H1 (cell line): ENCODE measurements around the gene NGFR. TPM values are rescaled to one million over a fixed set of nuclear protein-coding genes. Genes with fewer than 3 reads are reported as not detected.

ENCODE experiments used
- CTCF ChIA-PET: fragments of 300-600 bp; sonication (Branson Sonifier 250); formaldehyde crosslinking; loops from one replicate; lab custom pipeline; 2021; ENCODE audit not compliant: partially characterized antibody; lab: Charles Lee
- POLR2A ChIA-PET: fragments of 300-600 bp; sonication (Branson Sonifier 250); formaldehyde crosslinking; loops from one replicate; lab custom pipeline; 2021; ENCODE audit warnings: inconsistent platforms; ENCODE audit not compliant: partially characterized antibody; lab: Charles Lee
- DNase-seq, 2 experiments: peaks; one replicate each; pipeline versions ENCODE4 v3.0.0 to v3.0.0-alpha.2; 2010 to 2022; ENCODE audit warnings: low spot score in 2 of 2, low read depth in 1 of 2, mixed read lengths in 1 of 2
- FAIRE-seq: peaks from 2 replicates; lab custom pipeline; 2011; peaks lifted over from hg19 to GRCh38; lab: Jason Lieb, UNC
- H2AFZ ChIP-seq: 2 replicates; pipeline ENCODE4 v1.8.1; 2012; ENCODE audit warnings: low read length, inconsistent platforms
- H2AK5ac ChIP-seq: 2 replicates; pipeline ENCODE4 v1.6.1; 2013; ENCODE audit warnings: low read depth, low read length
- H2BK120ac ChIP-seq: replicated peaks from 2 replicates; pipeline ENCODE3; 2013; ENCODE audit warnings: low read depth, low read length, inconsistent platforms
- H2BK12ac ChIP-seq: 2 replicates; pipeline ENCODE4 v1.6.1; 2013; ENCODE audit warnings: low read depth, low read length
- H2BK15ac ChIP-seq: 2 replicates; pipeline ENCODE4 v1.6.1; 2013; ENCODE audit warnings: low read length
- H2BK20ac ChIP-seq: 2 replicates; pipeline ENCODE4 v1.6.1; 2013; ENCODE audit warnings: low read length
- H2BK5ac ChIP-seq: 2 replicates; pipeline ENCODE4 v1.6.1; 2013; ENCODE audit warnings: low read depth, low read length
- H3K14ac ChIP-seq: 2 replicates; pipeline ENCODE4 v1.6.1; 2013; ENCODE audit warnings: inconsistent platforms; ENCODE audit not compliant: insufficient read length
- H3K18ac ChIP-seq: 2 replicates; pipeline ENCODE4 v1.6.1; 2013; ENCODE audit warnings: low read length; ENCODE audit errors: extremely low read depth
- H3K23ac ChIP-seq: 2 replicates; pipeline ENCODE4 v1.6.1; 2013; ENCODE audit warnings: inconsistent platforms; ENCODE audit not compliant: insufficient read length
- H3K23me2 ChIP-seq: 2 replicates; pipeline ENCODE4 v1.6.1; 2013; ENCODE audit warnings: low read depth, low read length
- H3K27ac ChIP-seq: 2 replicates; pipeline ENCODE4 v1.6.1; 2011; ENCODE audit warnings: low read depth, low read length, inconsistent platforms
- H3K27me3 ChIP-seq, 4 experiments: replicated peaks in 1 of 4; 1 replicate in 1 of 4; 2 replicates in 3 of 4; pipeline versions ENCODE4 v1.6.1 to v1.8.1; 2011 to 2013; ENCODE audit warnings: low read length in 3 of 4, mild to moderate bottlenecking in 3 of 4, inconsistent platforms in 2 of 4, mixed read lengths in 2 of 4, moderate library complexity in 1 of 4; ENCODE audit not compliant: control insufficient read depth in 3 of 4, insufficient read depth in 3 of 4; ENCODE audit errors: extremely low read depth in 1 of 4
- H3K36me3 ChIP-seq, 4 experiments: 2 replicates each; pipeline versions ENCODE4 v1.6.1 to v1.8.1; 2011 to 2013; ENCODE audit warnings: mild to moderate bottlenecking in 4 of 4, low read length in 3 of 4, moderate library complexity in 2 of 4, control low read depth in 1 of 4, inconsistent platforms in 1 of 4; ENCODE audit not compliant: insufficient read depth in 4 of 4, control insufficient read depth in 2 of 4
- H3K4ac ChIP-seq: replicated peaks from 2 replicates; pipeline ENCODE3; 2013; ENCODE audit warnings: low read length, low read depth, mixed read lengths, inconsistent platforms; ENCODE audit not compliant: insufficient read length
- H3K4me1 ChIP-seq, 4 experiments: replicated peaks in 1 of 4; 1 replicate in 1 of 4; 2 replicates in 3 of 4; pipeline versions ENCODE4 v1.6.1 to v1.8.1; 2011 to 2013; ENCODE audit warnings: low read length in 3 of 4, inconsistent platforms in 2 of 4, mixed read lengths in 1 of 4; ENCODE audit not compliant: insufficient read depth in 4 of 4, control insufficient read depth in 3 of 4
- H3K4me2 ChIP-seq, 2 experiments: 2 replicates each; pipeline versions ENCODE4 v1.6.1 to v1.8.1; 2011 to 2013; ENCODE audit warnings: low read depth in 2 of 2, low read length in 2 of 2, control low read depth in 1 of 2, inconsistent platforms in 1 of 2, mild to moderate bottlenecking in 1 of 2; ENCODE audit not compliant: insufficient read depth in 1 of 2
- H3K4me3 ChIP-seq, 4 experiments: fragments of 200-600, 300-600 bp in 1 of 4; sonication (generic), shearing (Covaris generic), sonication (Bioruptor Twin) in 1 of 4; 2 replicates each; pipeline versions ENCODE4 v1.5.1 to v1.8.1; 2011 to 2016; ENCODE audit warnings: low read length in 4 of 4, low read depth in 3 of 4, control low read depth in 2 of 4, inconsistent platforms in 2 of 4, mild to moderate bottlenecking in 2 of 4, mixed read lengths in 1 of 4, moderate library complexity in 1 of 4; ENCODE audit not compliant: insufficient read depth in 2 of 4; ENCODE audit errors: extremely low read depth in 1 of 4
- H3K56ac ChIP-seq: replicated peaks from 2 replicates; pipeline ENCODE3; 2013; ENCODE audit warnings: low read depth, mild to moderate bottlenecking, mixed read lengths, low read length, inconsistent platforms; ENCODE audit not compliant: insufficient read length
- H3K79me1 ChIP-seq: 2 replicates; pipeline ENCODE4 v1.6.1; 2013; ENCODE audit warnings: low read depth, low read length, control low read depth
- H3K79me2 ChIP-seq, 2 experiments: 2 replicates each; pipeline versions ENCODE4 v1.6.1 to v1.8.1; 2012 to 2013; ENCODE audit warnings: low read length in 2 of 2, mild to moderate bottlenecking in 2 of 2, inconsistent platforms in 1 of 2; ENCODE audit not compliant: insufficient read depth in 2 of 2, control insufficient read depth in 1 of 2
- H3K9ac ChIP-seq, 4 experiments: replicated peaks in 1 of 4; 1 replicate in 1 of 4; 2 replicates in 3 of 4; pipeline versions ENCODE4 v1.6.1 to v1.8.1; 2011 to 2013; ENCODE audit warnings: low read depth in 3 of 4, low read length in 3 of 4, control low read depth in 2 of 4, mild to moderate bottlenecking in 2 of 4, moderate library complexity in 2 of 4, inconsistent platforms in 1 of 4; ENCODE audit errors: extremely low read depth in 1 of 4
- H3K9me3 ChIP-seq, 2 experiments: 2 replicates each; pipeline versions ENCODE4 v1.6.1 to v1.8.1; 2012 to 2013; ENCODE audit warnings: mild to moderate bottlenecking in 2 of 2, moderate library complexity in 2 of 2, control low read depth in 1 of 2, inconsistent platforms in 1 of 2, low read depth in 1 of 2, low read length in 1 of 2, mixed read lengths in 1 of 2; ENCODE audit not compliant: insufficient read depth in 2 of 2
- H4K20me1 ChIP-seq, 2 experiments: replicated peaks in 1 of 2; 2 replicates each; pipeline versions ENCODE3 to v1.8.1; 2011 to 2013; ENCODE audit warnings: inconsistent platforms in 2 of 2, low read length in 2 of 2, mild to moderate bottlenecking in 1 of 2; ENCODE audit not compliant: insufficient read depth in 2 of 2, control insufficient read depth in 1 of 2
- H4K5ac ChIP-seq: 2 replicates; pipeline ENCODE4 v1.6.1; 2013; ENCODE audit warnings: low read length, low read depth, mixed read lengths, inconsistent platforms; ENCODE audit not compliant: insufficient read length
- H4K8ac ChIP-seq: 2 replicates; pipeline ENCODE4 v1.8.0; 2013; ENCODE audit warnings: mild to moderate bottlenecking, moderate library complexity, low read length, inconsistent platforms; ENCODE audit not compliant: insufficient read depth; ENCODE audit errors: extremely low read depth
- H4K91ac ChIP-seq: replicated peaks from 2 replicates; pipeline ENCODE3; 2013; ENCODE audit warnings: low read length, mixed read lengths, inconsistent platforms; ENCODE audit not compliant: insufficient read length
- KDM1A ChIP-seq: fragments of 200-600, 300-600 bp; sonication (generic); IDR thresholded peaks from 2 replicates; pipeline ENCODE4 v1.7.1; 2016; ENCODE audit warnings: mild to moderate bottlenecking, low read length, borderline replicate concordance
- POLR2AphosphoS5 ChIP-seq: IDR thresholded peaks from 2 replicates; pipeline ENCODE4 v1.6.1; 2011; ENCODE audit warnings: low read depth, low read length
- TAF7 ChIP-seq: optimal IDR thresholded peaks from 2 replicates; pipeline ENCODE3; 2011; ENCODE audit warnings: low read depth, mild to moderate bottlenecking, inconsistent platforms, low read length, moderate library complexity, borderline replicate concordance
- WGBS, 2 experiments: shearing (Covaris generic) in 1 of 2; methylation state at CpG; one replicate each; pipeline versions ENCODE4 v1.1.6 to v1.1.7; 2013 to 2015; ENCODE audit warnings: low lambda C conversion rate in 2 of 2, mixed read lengths in 2 of 2, inconsistent platforms in 1 of 2, low coverage in 1 of 2, missing lambda C conversion rate in 1 of 2; ENCODE audit not compliant: insufficient replicate concordance in 2 of 2, insufficient coverage in 1 of 2, insufficient read length in 1 of 2; ENCODE audit errors: extremely low coverage in 1 of 2, missing lambda C conversion rate in 1 of 2; 5-methylcytosine and 5-hydroxymethylcytosine counted together
- polyA plus RNA-seq, 7 experiments: library from polyadenylated mRNA; depleted of rRNA in 3 of 7; stranded (reverse) in 5 of 7; unstranded in 2 of 7; fragments of >200 nt in 5 of 7; fragments of 200-250 nt in 2 of 7; gene quantifications; 1 replicate in 5 of 7; 2 replicates in 1 of 7; 4 replicates in 1 of 7; pipeline versions ENCODE4 v1.2.1 to v1.2.3, GENCODE V29; 2011 to 2013; ENCODE audit warnings: missing spikeins in 2 of 7, mixed read lengths in 2 of 7
- total RNA-seq: library from RNA; stranded (reverse); fragmentation: NEBNext Ultra II Directional; extraction: Animal tissue kit (Norgen Biotek cat#: 25700); gene quantifications from 2 replicates; pipeline ENCODE4 v1.2.1, GENCODE V29; 2021

Gene NGFR
- total and polyA plus RNA-seq, 2 of the 8 experiments (the other 6 are each of a cell fraction or from before 2014, with no cell fraction given) = 8.1 to 10.3 TPM

- CTCF ChIA-PET = interaction anchor here (0.9 to 15.4 kb wide), 6 partner anchors 6 to 69 kb away, joined by 3 to 210 read pairs (median 104); partner anchors contain the start of gene NGFR
Observed at GRCh38 chr17:49504369-49504768, 9.3 kb downstream of the NGFR start.

More at GRCh38 chr17:49504369-49504768, 9.3 kb downstream of the NGFR start:
- Histone ChIP-seq H3K27me3 (peaks cover 0 to 2% (median 0%) of the 10 kb centered on the region in 4 experiments; a peak in 2 of 7 replicates), H4K8ac (no peak overlapping the region), H3K4me3 (no peak overlapping the region), H3K36me3 (no peaks in the 10 kb centered on the region), H3K18ac (no peak overlapping the region), H3K4ac (no peak overlapping the region), H3K23ac (no peak overlapping the region), H3K79me1 (no peaks in the 10 kb centered on the region), H2AFZ (no peak overlapping the region), H3K27ac (no peak overlapping the region), H2BK120ac (no peak overlapping the region), H3K23me2 (peaks cover 2% of the 10 kb centered on the region; the same call in 1 of the 2 replicates), H3K14ac (no peak overlapping the region), H3K9ac (no peak overlapping the region), H3K4me1 (peaks cover 6 to 32% (median 18%) of the 10 kb centered on the region in 4 experiments), H3K4me2 (no peak overlapping the region), H2BK5ac (no peak overlapping the region), H4K91ac (no peak overlapping the region), H2BK20ac (no peak overlapping the region), H3K56ac (no peak overlapping the region), H2BK15ac (no peak overlapping the region), H4K20me1 (no peaks in the 10 kb centered on the region), H3K79me2 (no peaks in the 10 kb centered on the region), H3K9me3 (no peaks in the 10 kb centered on the region), H2AK5ac (no peak overlapping the region), H2BK12ac (no peak overlapping the region), H4K5ac (no peak overlapping the region)
- POLR2A ChIA-PET = no interaction called here
- DNase-seq (no peak), FAIRE-seq (no peak)
- 82% methylated on average over 4 of the region's 4 CpGs; no CpG with 5 or more reads in 1 of the 2 experiments for WGBS, 2 experiments
- TF ChIP-seq TAF7 (no peak), POLR2AphosphoS5 (no peak), KDM1A (0 out of 2 replicates have a peak, but pooled peaks have one; percentile 18)
